ENCODE results near the gene HAPLN2. TPM values are rescaled to one million over a fixed set of nuclear protein-coding genes. Genes with fewer than 3 reads are reported as not detected.

HAPLN2 gene
- total RNA-seq, 1 experiment from 2014 or later = 1.2 TPM

DNA sequence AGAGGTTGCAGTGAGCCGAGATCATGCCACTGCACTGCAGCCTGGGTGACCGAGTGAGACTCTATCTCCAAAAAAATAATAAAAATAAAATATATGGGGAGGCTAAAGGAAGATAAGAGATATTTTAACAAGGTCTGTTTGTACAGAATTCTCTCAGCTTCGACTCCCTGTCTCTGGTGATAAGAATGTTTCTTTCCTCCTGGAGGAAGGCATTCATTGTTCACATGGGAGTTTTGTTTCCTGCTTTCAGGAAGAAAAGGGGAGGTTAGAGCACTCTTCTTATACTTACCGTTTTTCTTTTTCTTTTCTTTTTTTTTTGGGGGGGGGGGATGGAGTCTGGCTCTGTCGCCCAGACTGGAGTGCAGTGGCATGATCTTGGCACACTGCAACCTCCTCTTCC is 29.7 kb upstream of the HAPLN2 start:
- POLR2A ChIA-PET = no interaction called here
- Mint-ChIP-seq H3K27me3 (ENCODE audit: low read depth) (no peaks in the 10 kb centered on the region; the same call in 1 of the 2 replicates), H3K27ac (no peak overlapping the region), H3K4me3 (no peak overlapping the region), H3K36me3 (peaks cover 7% of the 10 kb centered on the region), H3K4me1 (peaks cover 26% of the 10 kb centered on the region), H3K9me3 (no peaks in the 10 kb centered on the region)
- TF ChIP-seq, protein P1, sequence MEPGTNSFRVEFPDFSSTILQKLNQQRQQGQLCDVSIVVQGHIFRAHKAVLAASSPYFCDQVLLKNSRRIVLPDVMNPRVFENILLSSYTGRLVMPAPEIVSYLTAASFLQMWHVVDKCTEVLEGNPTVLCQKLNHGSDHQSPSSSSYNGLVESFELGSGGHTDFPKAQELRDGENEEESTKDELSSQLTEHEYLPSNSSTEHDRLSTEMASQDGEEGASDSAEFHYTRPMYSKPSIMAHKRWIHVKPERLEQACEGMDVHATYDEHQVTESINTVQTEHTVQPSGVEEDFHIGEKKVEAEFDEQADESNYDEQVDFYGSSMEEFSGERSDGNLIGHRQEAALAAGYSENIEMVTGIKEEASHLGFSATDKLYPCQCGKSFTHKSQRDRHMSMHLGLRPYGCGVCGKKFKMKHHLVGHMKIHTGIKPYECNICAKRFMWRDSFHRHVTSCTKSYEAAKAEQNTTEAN (CRISPR knock-in tag; IDR thresholded peaks at IDR 0.05) = no peak
- no peak for TF ChIP-seq CREM (CRISPR knock-in tag; IDR thresholded peaks at IDR 0.05)
- no peak for TF ChIP-seq ZNF232 (CRISPR knock-in tag; IDR thresholded peaks at IDR 0.05)
- no peak for TF ChIP-seq JUN (CRISPR knock-in tag; IDR thresholded peaks at IDR 0.05)
- TF ChIP-seq, protein P2, sequence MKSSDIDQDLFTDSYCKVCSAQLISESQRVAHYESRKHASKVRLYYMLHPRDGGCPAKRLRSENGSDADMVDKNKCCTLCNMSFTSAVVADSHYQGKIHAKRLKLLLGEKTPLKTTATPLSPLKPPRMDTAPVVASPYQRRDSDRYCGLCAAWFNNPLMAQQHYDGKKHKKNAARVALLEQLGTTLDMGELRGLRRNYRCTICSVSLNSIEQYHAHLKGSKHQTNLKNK (CRISPR knock-in tag; IDR thresholded peaks at IDR 0.05) = no peak
- TF ChIP-seq ZNF423 (CRISPR knock-in tag; IDR thresholded peaks at IDR 0.05) = no peak
- TF ChIP-seq, protein P3, sequence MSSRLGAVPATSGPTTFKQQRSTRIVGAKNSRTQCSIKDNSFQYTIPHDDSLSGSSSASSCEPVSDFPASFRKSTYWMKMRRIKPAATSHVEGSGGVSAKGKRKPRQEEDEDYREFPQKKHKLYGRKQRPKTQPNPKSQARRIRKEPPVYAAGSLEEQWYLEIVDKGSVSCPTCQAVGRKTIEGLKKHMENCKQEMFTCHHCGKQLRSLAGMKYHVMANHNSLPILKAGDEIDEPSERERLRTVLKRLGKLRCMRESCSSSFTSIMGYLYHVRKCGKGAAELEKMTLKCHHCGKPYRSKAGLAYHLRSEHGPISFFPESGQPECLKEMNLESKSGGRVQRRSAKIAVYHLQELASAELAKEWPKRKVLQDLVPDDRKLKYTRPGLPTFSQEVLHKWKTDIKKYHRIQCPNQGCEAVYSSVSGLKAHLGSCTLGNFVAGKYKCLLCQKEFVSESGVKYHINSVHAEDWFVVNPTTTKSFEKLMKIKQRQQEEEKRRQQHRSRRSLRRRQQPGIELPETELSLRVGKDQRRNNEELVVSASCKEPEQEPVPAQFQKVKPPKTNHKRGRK (CRISPR knock-in tag; IDR thresholded peaks at IDR 0.05; ENCODE audit: borderline replicate concordance) = no peak
- TF ChIP-seq RORB (CRISPR knock-in tag; IDR thresholded peaks at IDR 0.05) = no peak
- TF ChIP-seq, protein P4, sequence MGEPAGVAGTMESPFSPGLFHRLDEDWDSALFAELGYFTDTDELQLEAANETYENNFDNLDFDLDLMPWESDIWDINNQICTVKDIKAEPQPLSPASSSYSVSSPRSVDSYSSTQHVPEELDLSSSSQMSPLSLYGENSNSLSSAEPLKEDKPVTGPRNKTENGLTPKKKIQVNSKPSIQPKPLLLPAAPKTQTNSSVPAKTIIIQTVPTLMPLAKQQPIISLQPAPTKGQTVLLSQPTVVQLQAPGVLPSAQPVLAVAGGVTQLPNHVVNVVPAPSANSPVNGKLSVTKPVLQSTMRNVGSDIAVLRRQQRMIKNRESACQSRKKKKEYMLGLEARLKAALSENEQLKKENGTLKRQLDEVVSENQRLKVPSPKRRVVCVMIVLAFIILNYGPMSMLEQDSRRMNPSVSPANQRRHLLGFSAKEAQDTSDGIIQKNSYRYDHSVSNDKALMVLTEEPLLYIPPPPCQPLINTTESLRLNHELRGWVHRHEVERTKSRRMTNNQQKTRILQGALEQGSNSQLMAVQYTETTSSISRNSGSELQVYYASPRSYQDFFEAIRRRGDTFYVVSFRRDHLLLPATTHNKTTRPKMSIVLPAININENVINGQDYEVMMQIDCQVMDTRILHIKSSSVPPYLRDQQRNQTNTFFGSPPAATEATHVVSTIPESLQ (CRISPR knock-in tag; IDR thresholded peaks at IDR 0.05) = no peak
- TF ChIP-seq, protein P5, sequence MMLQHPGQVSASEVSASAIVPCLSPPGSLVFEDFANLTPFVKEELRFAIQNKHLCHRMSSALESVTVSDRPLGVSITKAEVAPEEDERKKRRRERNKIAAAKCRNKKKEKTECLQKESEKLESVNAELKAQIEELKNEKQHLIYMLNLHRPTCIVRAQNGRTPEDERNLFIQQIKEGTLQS (CRISPR knock-in tag; conservative IDR thresholded peaks at IDR 0.05) = no peak
- no peak for TF ChIP-seq NFYB (CRISPR knock-in tag; conservative IDR thresholded peaks at IDR 0.05; ENCODE audit: low read depth)
- TF ChIP-seq EMX1 (CRISPR knock-in tag; IDR thresholded peaks at IDR 0.05) = no peak
- no peak for DNase-seq (ENCODE audit: low spot score)
- no peak for ATAC-seq
- CTCF ChIA-PET = interaction anchor here (1.4 kb wide), 2 partner anchors 19 to 38 kb away, joined by 6 to 8 read pairs; no protein-coding TSS in a partner anchor

DNA sequence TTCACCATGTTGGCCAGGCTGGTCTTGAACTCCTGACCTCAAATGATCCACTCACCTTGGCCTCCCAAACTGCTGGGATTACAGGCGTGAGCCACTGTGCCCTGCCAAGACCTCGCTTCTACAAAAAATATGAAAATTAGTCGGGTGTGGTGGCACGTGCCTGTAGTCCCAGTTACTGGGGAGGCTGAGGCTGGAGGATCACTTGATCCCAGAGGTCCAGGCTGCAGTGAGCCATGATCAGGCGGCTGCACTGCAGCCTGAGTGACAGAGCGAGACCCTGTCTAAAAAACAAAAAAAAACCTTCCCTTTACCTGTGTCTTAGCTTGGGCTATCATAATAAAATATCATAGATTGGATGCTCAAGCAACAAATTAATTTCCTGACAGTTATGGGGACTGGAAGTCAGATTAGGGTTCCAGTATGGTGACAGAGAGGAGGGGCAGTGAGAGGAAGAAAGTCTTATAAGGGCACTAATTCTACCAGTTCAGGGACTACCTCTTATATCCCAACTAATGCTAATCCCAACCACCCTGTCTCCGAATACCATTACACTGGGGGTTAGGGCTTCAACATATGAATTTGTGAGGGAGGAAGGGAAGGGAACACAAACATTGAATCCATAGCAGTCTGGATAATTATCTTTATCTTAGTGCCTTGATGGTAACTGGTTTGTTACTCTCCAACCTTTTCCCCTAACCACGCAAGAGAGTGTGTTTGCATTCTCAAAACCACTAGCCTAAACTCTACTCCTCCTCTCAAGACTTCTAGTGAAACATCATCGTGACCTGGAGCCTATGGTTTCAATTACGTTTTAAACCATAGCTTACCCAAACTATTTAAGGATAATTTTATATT is 28.7 kb upstream of the HAPLN2 start:
- Mint-ChIP-seq H3K27ac (peak overlapping the region; percentile 94; the same call in 1 of the 2 replicates), H3K36me3 (peaks cover 17% of the 10 kb centered on the region), H3K27me3 (ENCODE audit: low read depth) (no peaks in the 10 kb centered on the region; the same call in 1 of the 2 replicates), H3K9me3 (no peaks in the 10 kb centered on the region), H3K4me3 (peak overlapping the region; percentile 79), H3K4me1 (peaks cover 17% of the 10 kb centered on the region)
- CTCF ChIA-PET = interaction anchor here (1.2 to 3.4 kb wide), 13 partner anchors 9 to 337 kb away, joined by 3 to 28 read pairs (median 5); partner anchors contain the start of genes GPATCH4, HAPLN2 and TTC24
- POLR2A ChIA-PET = interaction anchor here (0.6 to 1.8 kb wide), 9 partner anchors 11 to 133 kb away, joined by 3 to 6 read pairs (median 3); partner anchors contain the start of gene GPATCH4
- TF ChIP-seq ZNF671 (CRISPR knock-in tag; IDR thresholded peaks at IDR 0.05) = 0 out of 2 replicates have a peak, but pooled peaks have one; percentile 26
- no peak for TF ChIP-seq NFYB (CRISPR knock-in tag; conservative IDR thresholded peaks at IDR 0.05; ENCODE audit: low read depth)
- ATAC-seq (no peak), DNase-seq (ENCODE audit: low spot score) (no peak)

DNA sequence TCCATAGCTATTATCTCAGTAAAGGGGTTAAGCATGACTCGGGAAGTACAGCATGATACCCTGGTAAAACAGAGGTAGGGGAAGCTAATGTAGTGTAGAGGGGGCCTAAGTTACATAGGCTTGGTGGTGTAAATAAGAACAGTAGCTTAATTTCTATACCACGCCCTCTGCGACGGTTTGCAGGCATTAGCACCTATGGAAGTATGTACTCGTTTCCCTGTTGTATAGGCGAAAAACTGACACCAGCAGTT is 28.1 kb upstream of the HAPLN2 start:
- ATAC-seq = peak; percentile 5
- Mint-ChIP-seq H3K27me3 (ENCODE audit: low read depth) (no peaks in the 10 kb centered on the region; the same call in 1 of the 2 replicates), H3K4me1 (peaks cover 16% of the 10 kb centered on the region), H3K4me3 (peak overlapping the region; percentile 79), H3K27ac (peak overlapping the region; percentile 94), H3K36me3 (peaks cover 22% of the 10 kb centered on the region), H3K9me3 (no peaks in the 10 kb centered on the region)
- DNase-seq (ENCODE audit: low spot score) = no peak
- POLR2A ChIA-PET = interaction anchor here (0.6 to 1.8 kb wide), 9 partner anchors 11 to 134 kb away, joined by 3 to 6 read pairs (median 3); partner anchors contain the start of gene GPATCH4
- CTCF ChIA-PET = interaction anchor here (0.9 to 3.4 kb wide), 20 partner anchors 9 to 337 kb away, joined by 3 to 28 read pairs (median 5); partner anchors contain the start of genes GPATCH4, HAPLN2, MEF2D and TTC24
- TF ChIP-seq PRRX2 (CRISPR knock-in tag; IDR thresholded peaks at IDR 0.05) = no peak
- no peak for TF ChIP-seq TCF7 (CRISPR knock-in tag; IDR thresholded peaks at IDR 0.05; ENCODE audit: low read depth)
- TF ChIP-seq, protein P6, sequence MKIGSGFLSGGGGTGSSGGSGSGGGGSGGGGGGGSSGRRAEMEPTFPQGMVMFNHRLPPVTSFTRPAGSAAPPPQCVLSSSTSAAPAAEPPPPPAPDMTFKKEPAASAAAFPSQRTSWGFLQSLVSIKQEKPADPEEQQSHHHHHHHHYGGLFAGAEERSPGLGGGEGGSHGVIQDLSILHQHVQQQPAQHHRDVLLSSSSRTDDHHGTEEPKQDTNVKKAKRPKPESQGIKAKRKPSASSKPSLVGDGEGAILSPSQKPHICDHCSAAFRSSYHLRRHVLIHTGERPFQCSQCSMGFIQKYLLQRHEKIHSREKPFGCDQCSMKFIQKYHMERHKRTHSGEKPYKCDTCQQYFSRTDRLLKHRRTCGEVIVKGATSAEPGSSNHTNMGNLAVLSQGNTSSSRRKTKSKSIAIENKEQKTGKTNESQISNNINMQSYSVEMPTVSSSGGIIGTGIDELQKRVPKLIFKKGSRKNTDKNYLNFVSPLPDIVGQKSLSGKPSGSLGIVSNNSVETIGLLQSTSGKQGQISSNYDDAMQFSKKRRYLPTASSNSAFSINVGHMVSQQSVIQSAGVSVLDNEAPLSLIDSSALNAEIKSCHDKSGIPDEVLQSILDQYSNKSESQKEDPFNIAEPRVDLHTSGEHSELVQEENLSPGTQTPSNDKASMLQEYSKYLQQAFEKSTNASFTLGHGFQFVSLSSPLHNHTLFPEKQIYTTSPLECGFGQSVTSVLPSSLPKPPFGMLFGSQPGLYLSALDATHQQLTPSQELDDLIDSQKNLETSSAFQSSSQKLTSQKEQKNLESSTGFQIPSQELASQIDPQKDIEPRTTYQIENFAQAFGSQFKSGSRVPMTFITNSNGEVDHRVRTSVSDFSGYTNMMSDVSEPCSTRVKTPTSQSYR (CRISPR knock-in tag; IDR thresholded peaks at IDR 0.05) = no peak
- TF ChIP-seq SOX15 (CRISPR knock-in tag; IDR thresholded peaks at IDR 0.05) = no peak
- no peak for TF ChIP-seq ATF1 (CRISPR knock-in tag; IDR thresholded peaks at IDR 0.05)
- TF ChIP-seq, protein P4 (CRISPR knock-in tag; IDR thresholded peaks at IDR 0.05) = no peak
- TF ChIP-seq, protein P7, sequence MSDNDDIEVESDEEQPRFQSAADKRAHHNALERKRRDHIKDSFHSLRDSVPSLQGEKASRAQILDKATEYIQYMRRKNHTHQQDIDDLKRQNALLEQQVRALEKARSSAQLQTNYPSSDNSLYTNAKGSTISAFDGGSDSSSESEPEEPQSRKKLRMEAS (CRISPR knock-in tag; IDR thresholded peaks at IDR 0.05) = no peak
